Endothelial cell (in vitro differentiated cells): ENCODE results near the gene CHST8. TPM values are rescaled to one million over a fixed set of nuclear protein-coding genes. Genes with fewer than 3 reads are reported as not detected.

ENCODE experiments used
- DNase-seq: peaks from one replicate; pipeline ENCODE4 v3.0.0; 2021; ENCODE audit warnings: low spot score
- H3K27ac Mint-ChIP-seq: one replicate; pipeline ENCODE4 v1.8.0; 2021; ENCODE audit warnings: mixed read lengths, inconsistent platforms; ENCODE audit not compliant: unreplicated experiment
- H3K27me3 Mint-ChIP-seq: one replicate; pipeline ENCODE4 v1.8.0; 2021; ENCODE audit warnings: mild to moderate bottlenecking, moderate library complexity, mixed read lengths, inconsistent platforms; ENCODE audit not compliant: unreplicated experiment
- H3K36me3 Mint-ChIP-seq: one replicate; pipeline ENCODE4 v1.8.0; 2021; ENCODE audit warnings: mild to moderate bottlenecking, low read depth, mixed read lengths, inconsistent platforms; ENCODE audit not compliant: unreplicated experiment
- H3K4me1 Mint-ChIP-seq: one replicate; pipeline ENCODE4 v1.8.0; 2021; ENCODE audit warnings: mild to moderate bottlenecking, mixed read lengths, inconsistent platforms; ENCODE audit not compliant: unreplicated experiment
- H3K4me3 Mint-ChIP-seq: one replicate; pipeline ENCODE4 v1.8.0; 2021; ENCODE audit warnings: mild to moderate bottlenecking, mixed read lengths, inconsistent platforms; ENCODE audit not compliant: unreplicated experiment
- H3K9me3 Mint-ChIP-seq: one replicate; pipeline ENCODE4 v1.8.0; 2021; ENCODE audit warnings: mixed read lengths, inconsistent platforms; ENCODE audit not compliant: unreplicated experiment
- total RNA-seq: library from RNA; stranded (reverse); fragmentation: NEBNext Ultra II Directional; extraction: Animal tissue kit (Norgen Biotek cat#: 25700); gene quantifications from one replicate; pipeline ENCODE4 v1.2.1, GENCODE V29; 2021; ENCODE audit not compliant: unreplicated experiment
- TF ChIP-seq, protein P1 (sequence below): fragments of 200-600 bp; sonication (generic); IDR thresholded peaks from one replicate; pipeline ENCODE4 v1.5.0; 2021; ENCODE audit warnings: antibody characterized with exemption; ENCODE audit not compliant: unreplicated experiment

Gene CHST8
- total RNA-seq, 1 donor from 2014 or later = 0.54 TPM

DNA sequence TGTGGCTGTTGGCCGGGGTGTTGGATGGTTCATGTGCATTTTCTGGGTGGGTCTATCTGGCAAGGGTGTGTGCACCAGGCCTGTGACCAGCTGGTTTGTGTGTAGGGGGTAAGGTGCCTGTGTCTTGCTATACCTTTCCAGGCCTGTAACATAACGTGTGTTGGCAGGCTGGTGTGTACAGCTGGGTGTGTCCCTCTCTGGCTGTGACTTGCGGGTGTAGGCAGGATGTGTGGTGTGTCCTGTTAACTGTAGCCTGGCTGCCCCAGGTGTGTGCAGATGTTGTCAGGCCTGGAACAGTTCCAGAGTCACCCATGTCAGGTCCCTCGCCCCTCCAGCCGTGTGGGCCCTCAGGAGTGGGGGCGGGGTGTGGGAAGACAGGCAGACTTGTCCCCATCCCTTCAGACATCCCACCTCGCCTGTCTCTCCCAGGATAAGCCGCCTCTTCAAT is 184.7 kb downstream of the CHST8 start:
- Mint-ChIP-seq H3K36me3 (peaks cover 42% of the 10 kb centered on the region), H3K4me1 (peaks cover 28% of the 10 kb centered on the region), H3K27me3 (peaks cover 11% of the 10 kb centered on the region), H3K9me3 (no peaks in the 10 kb centered on the region), H3K27ac (peak overlapping the region; percentile 80), H3K4me3 (peak overlapping the region; percentile 83)
- no peak for DNase-seq
- TF ChIP-seq, protein P1, sequence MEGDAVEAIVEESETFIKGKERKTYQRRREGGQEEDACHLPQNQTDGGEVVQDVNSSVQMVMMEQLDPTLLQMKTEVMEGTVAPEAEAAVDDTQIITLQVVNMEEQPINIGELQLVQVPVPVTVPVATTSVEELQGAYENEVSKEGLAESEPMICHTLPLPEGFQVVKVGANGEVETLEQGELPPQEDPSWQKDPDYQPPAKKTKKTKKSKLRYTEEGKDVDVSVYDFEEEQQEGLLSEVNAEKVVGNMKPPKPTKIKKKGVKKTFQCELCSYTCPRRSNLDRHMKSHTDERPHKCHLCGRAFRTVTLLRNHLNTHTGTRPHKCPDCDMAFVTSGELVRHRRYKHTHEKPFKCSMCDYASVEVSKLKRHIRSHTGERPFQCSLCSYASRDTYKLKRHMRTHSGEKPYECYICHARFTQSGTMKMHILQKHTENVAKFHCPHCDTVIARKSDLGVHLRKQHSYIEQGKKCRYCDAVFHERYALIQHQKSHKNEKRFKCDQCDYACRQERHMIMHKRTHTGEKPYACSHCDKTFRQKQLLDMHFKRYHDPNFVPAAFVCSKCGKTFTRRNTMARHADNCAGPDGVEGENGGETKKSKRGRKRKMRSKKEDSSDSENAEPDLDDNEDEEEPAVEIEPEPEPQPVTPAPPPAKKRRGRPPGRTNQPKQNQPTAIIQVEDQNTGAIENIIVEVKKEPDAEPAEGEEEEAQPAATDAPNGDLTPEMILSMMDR = no peak

DNA sequence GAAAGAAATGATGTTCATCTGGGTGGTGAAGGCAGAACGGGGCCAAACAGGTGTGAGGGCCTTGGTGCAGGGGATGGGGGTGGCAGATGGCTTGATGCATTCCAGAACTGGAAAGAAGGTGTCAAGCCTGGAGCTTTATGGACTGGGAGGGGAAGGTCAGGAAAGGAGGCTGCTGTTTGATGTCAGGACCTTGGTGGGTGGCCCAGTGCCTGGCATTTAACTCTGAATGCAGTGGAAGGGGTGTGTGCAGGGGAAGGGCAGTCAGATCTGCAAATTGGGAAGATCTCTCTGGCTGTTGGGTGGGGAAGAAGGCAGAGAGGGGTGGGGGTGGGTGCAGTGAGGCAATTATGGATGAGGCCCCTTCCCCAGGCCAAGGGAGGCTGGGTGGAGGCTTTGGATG is 186.6 kb downstream of the CHST8 start:
- peaks cover 14% of the 10 kb centered on the region for H3K4me1 Mint-ChIP-seq
- H3K27me3 Mint-ChIP-seq = peaks cover 15% of the 10 kb centered on the region
- TF ChIP-seq, protein P1 = no peak
- no peak overlapping the region for H3K4me3 Mint-ChIP-seq
- H3K9me3 Mint-ChIP-seq = no peaks in the 10 kb centered on the region
- no peak for DNase-seq
- H3K36me3 Mint-ChIP-seq = peaks cover 47% of the 10 kb centered on the region
- H3K27ac Mint-ChIP-seq = peak overlapping the region; percentile 4

DNA sequence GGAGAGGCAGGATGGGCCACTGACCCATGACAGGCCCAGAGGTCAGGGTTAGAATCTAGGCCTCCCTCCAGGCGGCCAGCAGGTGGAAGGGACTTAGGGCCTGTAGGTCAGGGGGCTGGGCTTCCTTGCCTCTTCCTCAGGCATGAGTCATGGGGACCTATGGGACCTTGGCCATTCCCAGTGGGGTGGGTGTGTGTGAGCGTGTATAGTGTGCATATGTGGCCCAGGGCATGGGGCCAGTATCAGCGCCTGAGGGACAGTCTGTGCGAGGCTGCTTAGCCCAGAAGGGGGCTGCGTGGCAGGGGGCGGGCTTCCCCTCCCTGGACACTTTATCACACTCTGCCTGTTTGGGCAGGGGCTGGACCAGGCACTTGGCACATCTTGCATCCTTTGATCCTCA is 188.2 kb downstream of the CHST8 start:
- no peak for DNase-seq
- Mint-ChIP-seq H3K9me3 (no peaks in the 10 kb centered on the region), H3K27me3 (peaks cover 21% of the 10 kb centered on the region), H3K4me1 (peaks cover 13% of the 10 kb centered on the region), H3K36me3 (peaks cover 54% of the 10 kb centered on the region), H3K27ac (no peak overlapping the region), H3K4me3 (no peak overlapping the region)
- TF ChIP-seq, protein P1 = no peak

DNA sequence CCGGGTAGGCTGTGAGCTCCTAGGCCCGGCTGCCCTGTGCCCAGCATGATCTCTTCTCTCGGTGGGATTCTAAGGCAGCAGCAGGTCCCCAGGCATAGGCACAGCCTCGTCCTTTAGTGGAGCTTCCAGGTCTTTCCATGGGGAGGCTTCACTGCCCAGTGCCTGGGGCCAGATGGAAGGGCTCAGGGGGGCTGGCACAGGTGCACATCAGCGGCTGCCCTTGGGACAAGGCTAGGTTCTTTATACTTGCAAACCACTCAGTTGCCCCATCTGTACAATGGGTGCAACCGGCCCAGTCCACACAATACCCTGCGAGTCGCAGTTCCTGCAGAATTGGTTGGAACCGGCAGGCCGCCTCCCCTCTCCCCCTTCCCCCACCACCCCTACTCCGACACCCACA is 189.1 kb downstream of the CHST8 start:
- Mint-ChIP-seq H3K9me3 (no peaks in the 10 kb centered on the region), H3K27me3 (peaks cover 21% of the 10 kb centered on the region), H3K27ac (no peak overlapping the region), H3K4me1 (peaks cover 12% of the 10 kb centered on the region), H3K4me3 (no peak overlapping the region), H3K36me3 (peaks cover 52% of the 10 kb centered on the region)
- TF ChIP-seq, protein P1 = no peak
- DNase-seq = no peak

DNA sequence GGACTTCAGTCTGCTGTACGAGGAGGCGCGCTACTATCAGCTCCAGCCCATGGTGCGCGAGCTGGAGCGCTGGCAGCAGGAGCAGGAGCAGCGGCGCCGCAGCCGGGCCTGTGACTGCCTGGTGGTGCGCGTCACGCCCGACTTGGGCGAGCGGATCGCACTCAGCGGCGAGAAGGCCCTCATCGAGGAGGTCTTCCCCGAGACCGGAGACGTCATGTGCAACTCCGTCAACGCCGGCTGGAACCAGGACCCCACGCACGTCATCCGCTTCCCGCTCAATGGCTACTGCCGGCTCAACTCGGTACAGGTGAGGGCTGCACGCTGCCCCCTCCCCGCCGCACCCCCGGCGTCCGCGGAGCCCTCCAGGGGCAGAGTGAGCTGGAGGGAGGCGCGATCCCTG is 189.5 kb downstream of the CHST8 start:
- H3K4me1 Mint-ChIP-seq = peaks cover 8% of the 10 kb centered on the region
- no peak overlapping the region for H3K4me3 Mint-ChIP-seq
- no peak overlapping the region for H3K27ac Mint-ChIP-seq
- peaks cover 19% of the 10 kb centered on the region for H3K27me3 Mint-ChIP-seq
- no peaks in the 10 kb centered on the region for H3K9me3 Mint-ChIP-seq
- TF ChIP-seq, protein P1 = no peak
- no peak for DNase-seq
- H3K36me3 Mint-ChIP-seq = peaks cover 48% of the 10 kb centered on the region
